ENCODE data around the gene NOTUM. TPM values are rescaled to one million over a fixed set of nuclear protein-coding genes. Genes with fewer than 3 reads are reported as not detected.

The NOTUM gene
- total RNA-seq, 4 donors from 2014 or later: 0.83 TPM; not detected in 3

- Histone ChIP-seq H3K27ac (replicated peaks in 1 of 4) (no peak overlapping the region), H3K9me3 (no peaks in the 10 kb centered on the region), H3K36me3 (no peaks in the 10 kb centered on the region), H3K27me3 (peaks cover 0 to 58% (median 12%) of the 10 kb centered on the region in 4 donors), H3K4me1 (peaks cover 12 to 26% (median 22%) of the 10 kb centered on the region in 4 donors), H3K4me3 (no peak overlapping the region)
- WGBS: 46% methylated on average over 11 of the region's 12 CpGs
- intact Hi-C loops (cut with DNase I): no loop called here
- DNase-seq (ENCODE audit: extremely low spot score): no peak
- no peak for TF ChIP-seq EP300 (IDR thresholded peaks at IDR 0.05)
- no peak for TF ChIP-seq POLR2AphosphoS5 (IDR thresholded peaks at IDR 0.05)
- TF ChIP-seq POLR2A (IDR thresholded peaks at IDR 0.05; ENCODE audit: low read depth): no peak
- no peak for TF ChIP-seq CTCF (IDR thresholded peaks at IDR 0.05)
These were observed 18.8 kb downstream of the NOTUM start for GRCh38 chr17:81942167-81942553.

DNA sequence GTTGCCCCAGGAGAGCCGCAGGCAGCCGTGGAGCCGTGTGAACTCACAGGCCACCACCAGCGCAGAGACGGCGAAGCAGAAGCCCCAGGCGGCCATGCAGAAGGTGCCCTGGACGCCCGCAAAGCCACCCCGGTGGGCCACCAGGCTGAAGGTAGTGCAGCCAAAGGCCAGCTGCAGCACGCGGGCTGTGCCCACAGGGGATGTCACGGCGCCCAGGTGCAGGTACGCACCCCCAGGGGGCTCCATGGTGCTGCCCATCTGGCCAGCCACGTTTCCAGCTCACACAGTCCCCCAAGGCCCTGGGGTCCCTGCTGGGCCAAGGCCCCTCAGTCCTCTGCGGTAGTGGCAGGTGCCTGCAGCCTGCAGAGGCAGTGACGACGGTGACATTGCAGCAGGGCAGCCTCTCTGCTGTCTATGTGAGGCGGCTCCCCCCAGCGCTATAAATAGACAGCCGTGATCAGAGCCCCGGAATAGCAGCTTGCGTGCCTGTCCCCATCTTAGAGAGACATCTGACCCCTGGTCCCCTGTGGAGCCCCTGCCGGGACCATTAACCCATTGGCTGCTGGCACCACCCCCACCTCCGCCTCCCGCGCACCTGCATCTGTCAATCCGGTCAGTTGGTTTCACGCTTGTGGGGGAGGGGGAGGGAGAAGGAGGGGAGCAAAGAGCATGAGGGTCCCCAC is 19.4 kb downstream of the NOTUM start:
- H3K36me3 ChIP-seq: no peaks in the 10 kb centered on the region
- H3K4me1 ChIP-seq: peaks cover 17 to 30% (median 27%) of the 10 kb centered on the region in 4 donors
- H3K27ac ChIP-seq (replicated peaks in 1 of 4): no peak overlapping the region
- 47% methylated on average over 25 of the region's 30 CpGs for WGBS
- no peak for TF ChIP-seq POLR2AphosphoS5 (IDR thresholded peaks at IDR 0.05)
- TF ChIP-seq POLR2A (IDR thresholded peaks at IDR 0.05; ENCODE audit: low read depth): peak; percentile 19
- no peak for TF ChIP-seq CTCF (IDR thresholded peaks at IDR 0.05)
- no peak for TF ChIP-seq EP300 (IDR thresholded peaks at IDR 0.05)
- H3K27me3 ChIP-seq: peaks cover 0 to 57% (median 12%) of the 10 kb centered on the region in 4 donors
- intact Hi-C loops (cut with DNase I): no loop called here
- no peak overlapping the region for H3K4me3 ChIP-seq
- no peaks in the 10 kb centered on the region for H3K9me3 ChIP-seq
- DNase-seq (ENCODE audit: extremely low spot score): no peak

- no peak overlapping the region for H3K4me3 ChIP-seq
- no peak for DNase-seq (ENCODE audit: extremely low spot score)
- H3K4me1 ChIP-seq: peaks cover 21 to 34% (median 30%) of the 10 kb centered on the region in 4 donors
- peaks cover 0 to 56% (median 12%) of the 10 kb centered on the region in 4 donors for H3K27me3 ChIP-seq
- H3K27ac ChIP-seq (replicated peaks in 1 of 4): no peak overlapping the region
- no peaks in the 10 kb centered on the region for H3K9me3 ChIP-seq
- WGBS: 93% methylated on average over 36 of the region's 56 CpGs
- intact Hi-C loops (cut with DNase I): no loop called here
- no peak for TF ChIP-seq POLR2A (IDR thresholded peaks at IDR 0.05; ENCODE audit: low read depth)
- TF ChIP-seq EP300 (IDR thresholded peaks at IDR 0.05): no peak
- TF ChIP-seq POLR2AphosphoS5 (IDR thresholded peaks at IDR 0.05): no peak
- no peak for TF ChIP-seq CTCF (IDR thresholded peaks at IDR 0.05)
- H3K36me3 ChIP-seq: no peaks in the 10 kb centered on the region
These were observed 20.2 kb downstream of the NOTUM start for GRCh38 chr17:81940538-81941483.

DNA sequence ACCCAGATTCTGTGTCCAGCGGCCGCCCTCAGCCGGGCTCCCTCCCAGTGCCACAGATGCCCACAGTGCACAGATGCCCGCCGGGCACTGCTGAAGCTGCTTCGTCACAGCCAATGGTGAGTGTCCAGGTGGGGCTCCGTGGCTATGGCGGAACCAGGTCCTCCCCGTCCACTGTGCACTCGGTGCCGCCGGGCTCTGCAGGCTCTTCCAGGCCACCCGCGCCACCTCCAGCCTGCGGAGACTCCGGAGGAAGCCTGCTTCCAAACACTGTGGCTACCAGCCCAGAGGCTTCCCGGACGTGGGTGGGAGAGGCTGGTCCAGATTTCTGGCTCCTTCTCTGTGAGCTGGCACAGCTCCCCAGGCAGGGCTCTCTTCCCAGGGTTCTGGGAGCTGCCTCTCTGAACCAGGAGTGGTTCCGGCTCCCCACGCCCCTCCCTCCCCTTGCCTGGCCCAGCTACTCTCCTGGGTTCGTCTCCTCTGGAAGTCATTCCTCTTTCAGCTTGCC is 21.1 kb downstream of the NOTUM start:
- intact Hi-C loops (cut with DNase I): no loop called here
- no peak for TF ChIP-seq POLR2AphosphoS5 (IDR thresholded peaks at IDR 0.05)
- no peak for TF ChIP-seq POLR2A (IDR thresholded peaks at IDR 0.05; ENCODE audit: low read depth)
- TF ChIP-seq EP300 (IDR thresholded peaks at IDR 0.05): no peak
- TF ChIP-seq CTCF (IDR thresholded peaks at IDR 0.05): no peak
- no peak for DNase-seq (ENCODE audit: extremely low spot score)
- Histone ChIP-seq H3K9me3 (no peaks in the 10 kb centered on the region), H3K4me3 (no peak overlapping the region), H3K27ac (replicated peaks in 1 of 4) (no peak overlapping the region), H3K27me3 (peaks cover 0 to 54% (median 12%) of the 10 kb centered on the region in 4 donors), H3K4me1 (peaks cover 21 to 34% (median 30%) of the 10 kb centered on the region in 4 donors), H3K36me3 (no peaks in the 10 kb centered on the region)
- 41% methylated on average over 4 of the region's 21 CpGs for WGBS

Data from esophagus muscularis mucosa (tissue), 4 donors.